AG09309 (cell line): Measurements from ENCODE around the gene PCYT2.
"Not testable (repeated sequence)": the region's sequence is repeated elsewhere in the genome, so short reads cannot be mapped to it uniquely, and the experiment has no call there.

Experiments
- DNase-seq: peaks from one replicate; pipeline ENCODE4 v3.0.0-alpha.2; 2010; ENCODE audit warnings: low read depth
- H3K4me3 ChIP-seq: 2 replicates; pipeline ENCODE4 v1.5.1; 2011; ENCODE audit warnings: mild to moderate bottlenecking, low read depth, low read length, moderate library complexity; ENCODE audit not compliant: control insufficient read depth
- CTCF ChIP-seq: IDR thresholded peaks from 2 replicates; pipeline ENCODE4 v1.5.1; 2011; ENCODE audit warnings: mild to moderate bottlenecking, low read depth, low read length, inconsistent platforms; ENCODE audit not compliant: insufficient read depth, control insufficient read depth; ENCODE audit errors: missing control alignments

PCYT2 gene

GRCh38 chr17:81956607-81957589, 45.7 kb upstream of the PCYT2 start:
- no peak for TF ChIP-seq CTCF
- no peak for DNase-seq
- H3K4me3 ChIP-seq: no peak overlapping the region

GRCh38 chr17:81955756-81956544, 44.8 kb upstream of the PCYT2 start:
- no peak for DNase-seq
- no peak overlapping the region for H3K4me3 ChIP-seq
- TF ChIP-seq CTCF: no peak

- no peak overlapping the region for H3K4me3 ChIP-seq
- no peak for DNase-seq
- TF ChIP-seq CTCF: no peak
Measured at GRCh38 chr17:81955058-81955681, 44.0 kb upstream of the PCYT2 start.

GRCh38 chr17:81954131-81955057, 43.2 kb upstream of the PCYT2 start:
- DNase-seq: no peak
- H3K4me3 ChIP-seq: no peak overlapping the region
- TF ChIP-seq CTCF: no peak

GRCh38 chr17:81953443-81953842, 42.2 kb upstream of the PCYT2 start:
- not testable (repeated sequence) for H3K4me3 ChIP-seq, DNase-seq

GRCh38 chr17:81952792-81953228, 41.6 kb upstream of the PCYT2 start:
- TF ChIP-seq CTCF: no peak
- no peak for DNase-seq
- no peak overlapping the region for H3K4me3 ChIP-seq
